Measurements from ENCODE around the gene RAB40C.

The RAB40C gene

DNA sequence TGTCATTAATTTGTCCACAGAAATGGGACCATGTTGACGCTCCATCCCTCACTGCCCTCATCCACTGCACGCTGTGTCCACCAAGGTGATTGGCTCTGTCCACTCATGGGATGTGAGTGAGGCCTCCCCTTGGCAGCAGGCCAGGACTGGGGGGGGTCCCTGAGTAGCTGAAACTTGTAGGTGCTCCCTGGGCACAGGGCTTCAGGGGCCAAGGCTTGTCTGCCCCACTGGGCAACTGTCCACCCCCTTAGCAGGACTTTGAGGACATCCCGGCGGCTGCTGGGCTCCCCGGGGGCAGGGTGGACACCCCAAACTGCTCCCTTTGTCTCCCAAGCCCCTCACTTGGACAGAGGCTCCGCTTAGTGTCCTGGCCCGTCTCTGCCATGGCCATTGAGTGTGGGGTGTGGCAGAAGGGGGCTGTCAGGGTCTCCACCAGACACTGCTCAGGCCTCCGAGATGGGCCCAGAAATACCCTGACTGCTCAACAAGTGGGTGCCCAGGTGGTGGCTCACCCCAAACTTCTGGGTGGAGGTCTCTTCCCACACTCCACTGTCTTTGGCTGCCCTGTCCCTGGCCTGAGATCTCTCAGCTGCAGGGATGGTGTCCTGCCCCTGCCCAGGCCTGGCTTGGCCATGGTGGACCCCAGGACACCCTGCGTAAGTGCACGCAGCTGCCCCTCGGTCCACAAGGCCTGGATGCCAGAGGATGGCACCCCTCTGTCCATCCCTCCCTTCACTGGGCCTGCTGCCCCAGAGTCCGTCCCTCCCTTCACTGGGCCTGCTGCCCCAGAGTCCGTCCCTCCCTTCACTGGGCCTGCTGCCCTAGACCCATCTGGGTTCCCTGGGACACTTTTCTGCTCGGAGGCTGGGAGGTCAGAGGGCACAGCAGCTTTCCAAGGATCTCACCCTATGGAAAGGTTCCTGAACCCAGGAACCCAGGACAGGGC is 2.9 kb upstream of the RAB40C start:
- TF ChIP-seq FOXP2 (optimal IDR thresholded peaks at IDR 0.05; ENCODE audit: borderline replicate concordance, extremely low read depth, extremely low read length, insufficient read depth): no peak
- no peak for TF ChIP-seq SIN3A (IDR thresholded peaks at IDR 0.05; ENCODE audit: borderline replicate concordance, insufficient read depth, low read length)
- TF ChIP-seq, protein P1, sequence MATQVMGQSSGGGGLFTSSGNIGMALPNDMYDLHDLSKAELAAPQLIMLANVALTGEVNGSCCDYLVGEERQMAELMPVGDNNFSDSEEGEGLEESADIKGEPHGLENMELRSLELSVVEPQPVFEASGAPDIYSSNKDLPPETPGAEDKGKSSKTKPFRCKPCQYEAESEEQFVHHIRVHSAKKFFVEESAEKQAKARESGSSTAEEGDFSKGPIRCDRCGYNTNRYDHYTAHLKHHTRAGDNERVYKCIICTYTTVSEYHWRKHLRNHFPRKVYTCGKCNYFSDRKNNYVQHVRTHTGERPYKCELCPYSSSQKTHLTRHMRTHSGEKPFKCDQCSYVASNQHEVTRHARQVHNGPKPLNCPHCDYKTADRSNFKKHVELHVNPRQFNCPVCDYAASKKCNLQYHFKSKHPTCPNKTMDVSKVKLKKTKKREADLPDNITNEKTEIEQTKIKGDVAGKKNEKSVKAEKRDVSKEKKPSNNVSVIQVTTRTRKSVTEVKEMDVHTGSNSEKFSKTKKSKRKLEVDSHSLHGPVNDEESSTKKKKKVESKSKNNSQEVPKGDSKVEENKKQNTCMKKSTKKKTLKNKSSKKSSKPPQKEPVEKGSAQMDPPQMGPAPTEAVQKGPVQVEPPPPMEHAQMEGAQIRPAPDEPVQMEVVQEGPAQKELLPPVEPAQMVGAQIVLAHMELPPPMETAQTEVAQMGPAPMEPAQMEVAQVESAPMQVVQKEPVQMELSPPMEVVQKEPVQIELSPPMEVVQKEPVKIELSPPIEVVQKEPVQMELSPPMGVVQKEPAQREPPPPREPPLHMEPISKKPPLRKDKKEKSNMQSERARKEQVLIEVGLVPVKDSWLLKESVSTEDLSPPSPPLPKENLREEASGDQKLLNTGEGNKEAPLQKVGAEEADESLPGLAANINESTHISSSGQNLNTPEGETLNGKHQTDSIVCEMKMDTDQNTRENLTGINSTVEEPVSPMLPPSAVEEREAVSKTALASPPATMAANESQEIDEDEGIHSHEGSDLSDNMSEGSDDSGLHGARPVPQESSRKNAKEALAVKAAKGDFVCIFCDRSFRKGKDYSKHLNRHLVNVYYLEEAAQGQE (IDR thresholded peaks at IDR 0.05; ENCODE audit: insufficient read depth in 1 of 2, low read depth in 2 of 2, low read length in 2 of 2): no peak
- no peak for TF ChIP-seq POLR2AphosphoS5 (IDR thresholded peaks at IDR 0.05; ENCODE audit: low read depth, low read length)

DNA sequence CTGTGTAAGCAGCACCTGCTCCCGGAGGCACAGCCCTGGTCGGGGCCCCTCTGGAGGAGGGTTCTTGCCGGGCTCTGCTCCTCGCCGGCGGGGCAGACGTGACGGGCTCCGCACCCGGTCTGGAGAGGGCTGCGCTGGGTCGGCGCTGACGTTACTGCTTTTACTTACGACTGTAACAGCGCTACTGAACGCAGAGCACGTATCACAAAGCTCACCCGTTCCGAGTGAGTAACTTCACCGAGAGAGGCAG is 1.3 kb upstream of the RAB40C start:
- TF ChIP-seq POLR2AphosphoS5 (IDR thresholded peaks at IDR 0.05; ENCODE audit: low read depth, low read length) (no peak), TAF1 (IDR thresholded peaks at IDR 0.05; ENCODE audit: borderline replicate concordance, insufficient read depth, low read length) (no peak), FOXP2 (optimal IDR thresholded peaks at IDR 0.05; ENCODE audit: borderline replicate concordance, extremely low read depth, extremely low read length, insufficient read depth) (no peak), SIN3A (IDR thresholded peaks at IDR 0.05; ENCODE audit: borderline replicate concordance, insufficient read depth, low read length) (no peak)
- TF ChIP-seq, protein P1 (IDR thresholded peaks at IDR 0.05; ENCODE audit: insufficient read depth in 1 of 2, low read depth in 2 of 2, low read length in 2 of 2): no peak

DNA sequence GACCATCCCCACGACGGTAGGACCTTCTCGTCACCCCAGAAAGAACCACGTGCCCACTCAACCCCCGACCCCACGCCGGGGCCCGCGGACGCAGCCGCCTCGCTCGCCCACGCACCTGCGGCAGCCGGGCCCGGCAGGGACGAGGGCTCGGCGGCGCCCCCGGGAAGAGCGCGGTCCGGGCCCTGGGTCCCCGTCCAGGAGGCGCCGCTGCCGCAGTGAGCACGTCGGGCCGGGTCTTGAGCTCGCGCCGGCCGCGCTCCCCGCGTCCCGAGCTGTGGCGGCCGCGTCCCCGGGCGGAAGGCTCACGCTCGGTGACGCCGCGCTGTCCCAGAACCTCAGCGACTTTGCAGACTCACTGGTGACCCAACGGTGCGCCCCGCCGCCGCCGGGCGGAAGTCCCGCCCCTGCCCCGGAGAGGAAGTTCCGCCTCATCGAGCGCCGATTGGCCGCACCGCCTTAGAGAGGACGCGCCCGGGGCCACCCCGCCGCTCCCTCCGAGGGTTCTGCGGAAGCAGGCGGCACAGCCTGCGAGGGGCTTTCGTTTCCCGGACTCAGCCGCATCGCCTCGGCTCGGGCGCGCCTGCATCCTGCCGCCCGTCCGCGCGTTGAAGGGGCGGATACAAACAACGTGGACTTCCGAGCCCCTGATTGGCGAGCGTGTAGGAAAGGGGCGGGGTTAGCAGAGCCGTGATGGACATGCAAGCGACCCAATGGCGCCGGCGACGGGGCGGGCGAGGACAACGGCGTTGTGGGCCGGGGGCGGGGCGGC is 793 bp upstream of the RAB40C start:
- TF ChIP-seq SIN3A (IDR thresholded peaks at IDR 0.05; ENCODE audit: borderline replicate concordance, insufficient read depth, low read length) (no peak), POLR2AphosphoS5 (IDR thresholded peaks at IDR 0.05; ENCODE audit: low read depth, low read length) (peak; percentile 59; the same call in 1 of the 2 replicates), TAF1 (IDR thresholded peaks at IDR 0.05; ENCODE audit: borderline replicate concordance, insufficient read depth, low read length) (peak; percentile 91; the same call in 1 of the 2 replicates)

DNA sequence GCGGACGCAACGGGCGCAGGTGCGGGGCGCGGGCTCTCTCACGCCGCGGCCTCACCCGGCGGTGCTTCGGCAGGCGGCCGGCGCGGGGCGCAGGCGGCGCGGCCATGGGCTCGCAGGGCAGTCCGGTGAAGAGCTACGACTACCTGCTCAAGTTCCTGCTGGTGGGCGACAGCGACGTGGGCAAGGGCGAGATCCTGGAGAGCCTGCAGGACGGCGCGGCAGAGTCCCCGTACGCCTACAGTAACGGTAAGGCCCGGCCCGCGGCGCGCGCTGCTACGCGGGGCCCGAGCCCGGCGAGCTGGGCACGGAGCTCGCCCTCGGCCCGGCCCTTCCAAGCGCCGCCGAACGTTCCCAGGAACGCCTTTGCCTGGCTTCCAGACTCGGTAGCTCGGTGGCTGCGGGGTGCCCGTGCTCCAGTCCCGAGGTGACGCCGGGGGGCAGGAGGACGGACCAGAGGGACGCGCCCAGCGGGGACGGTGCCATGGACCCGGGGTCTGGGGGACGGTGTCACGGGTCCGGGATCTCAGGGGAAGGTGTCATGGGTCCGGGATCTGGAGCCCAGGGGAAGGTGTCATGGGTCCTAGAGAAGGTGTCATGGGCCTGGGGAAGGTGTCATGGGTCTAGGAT is 435 bp downstream of the RAB40C start:
- TF ChIP-seq, protein P1 (IDR thresholded peaks at IDR 0.05; ENCODE audit: insufficient read depth in 1 of 2, low read depth in 2 of 2, low read length in 2 of 2): no peak
- TF ChIP-seq TAF1 (IDR thresholded peaks at IDR 0.05; ENCODE audit: borderline replicate concordance, insufficient read depth, low read length): no peak
- TF ChIP-seq FOXP2 (optimal IDR thresholded peaks at IDR 0.05; ENCODE audit: borderline replicate concordance, extremely low read depth, extremely low read length, insufficient read depth): no peak
- TF ChIP-seq POLR2AphosphoS5 (IDR thresholded peaks at IDR 0.05; ENCODE audit: low read depth, low read length): no peak
- TF ChIP-seq SIN3A (IDR thresholded peaks at IDR 0.05; ENCODE audit: borderline replicate concordance, insufficient read depth, low read length): no peak

DNA sequence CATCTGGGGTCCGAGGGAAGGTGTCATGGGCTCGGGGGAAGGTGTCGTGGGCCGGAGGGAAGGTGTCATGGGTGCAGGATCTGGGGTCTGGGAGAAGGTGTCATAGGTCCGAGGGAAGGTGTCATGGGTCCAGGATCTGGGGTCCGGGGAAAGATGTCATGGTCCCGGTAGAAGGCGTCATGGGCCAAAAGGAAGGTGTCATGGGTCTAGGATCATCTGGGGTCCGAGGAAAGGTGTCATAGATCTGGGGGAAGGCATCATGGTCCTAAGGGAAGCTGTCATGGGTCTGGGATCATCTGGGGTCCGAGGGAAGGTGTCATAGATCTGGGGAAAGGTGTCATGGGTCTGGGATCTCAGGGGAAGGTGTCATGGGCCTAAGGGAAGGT is 942 bp downstream of the RAB40C start:
- TF ChIP-seq FOXP2 (optimal IDR thresholded peaks at IDR 0.05; ENCODE audit: borderline replicate concordance, extremely low read depth, extremely low read length, insufficient read depth) (no peak), POLR2AphosphoS5 (IDR thresholded peaks at IDR 0.05; ENCODE audit: low read depth, low read length) (no peak), TAF1 (IDR thresholded peaks at IDR 0.05; ENCODE audit: borderline replicate concordance, insufficient read depth, low read length) (no peak), SIN3A (IDR thresholded peaks at IDR 0.05; ENCODE audit: borderline replicate concordance, insufficient read depth, low read length) (no peak)
- TF ChIP-seq, protein P1 (IDR thresholded peaks at IDR 0.05; ENCODE audit: insufficient read depth in 1 of 2, low read depth in 2 of 2, low read length in 2 of 2): no peak
